ENCODE measurements around the gene ZBTB32.

DNA sequence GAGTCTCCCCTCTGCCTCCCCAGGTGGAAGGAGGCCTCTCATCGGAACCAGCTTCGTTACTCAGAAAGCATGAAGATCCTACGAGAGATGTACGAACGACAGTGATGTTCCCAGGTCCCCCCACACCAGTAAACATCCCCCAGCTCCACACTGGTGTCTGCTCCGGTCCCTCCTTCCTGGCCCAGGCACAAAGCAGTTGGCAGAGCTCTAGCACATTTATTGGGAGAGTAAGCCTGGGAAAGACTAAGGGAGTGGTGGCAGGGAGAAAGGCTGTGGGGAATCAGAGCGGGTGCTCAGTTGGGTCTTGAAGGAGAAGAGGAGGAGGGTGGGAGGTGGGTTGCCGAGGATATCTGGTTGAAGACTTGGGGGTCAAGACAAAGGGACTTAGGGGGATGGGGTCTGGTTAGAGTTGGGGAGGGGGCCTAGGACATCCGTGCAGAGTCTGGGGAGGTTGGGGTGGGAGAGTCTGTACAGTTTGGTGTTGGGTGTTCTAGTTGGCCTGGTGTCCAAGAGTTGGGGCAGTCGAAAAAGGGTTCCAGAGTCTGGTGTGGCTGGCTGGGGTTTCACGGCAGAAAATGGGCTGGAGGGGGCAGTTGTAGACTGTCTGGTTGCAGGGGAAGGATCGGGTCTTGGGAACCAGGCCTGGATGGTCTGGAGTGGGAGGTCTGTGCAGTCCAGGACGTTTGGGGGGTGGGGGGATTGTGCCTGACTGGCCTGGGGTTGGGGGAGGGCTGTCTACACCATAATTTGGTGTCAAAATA lies 50.2 kb downstream of the ZBTB32 start:
- TF ChIP-seq, protein P1, sequence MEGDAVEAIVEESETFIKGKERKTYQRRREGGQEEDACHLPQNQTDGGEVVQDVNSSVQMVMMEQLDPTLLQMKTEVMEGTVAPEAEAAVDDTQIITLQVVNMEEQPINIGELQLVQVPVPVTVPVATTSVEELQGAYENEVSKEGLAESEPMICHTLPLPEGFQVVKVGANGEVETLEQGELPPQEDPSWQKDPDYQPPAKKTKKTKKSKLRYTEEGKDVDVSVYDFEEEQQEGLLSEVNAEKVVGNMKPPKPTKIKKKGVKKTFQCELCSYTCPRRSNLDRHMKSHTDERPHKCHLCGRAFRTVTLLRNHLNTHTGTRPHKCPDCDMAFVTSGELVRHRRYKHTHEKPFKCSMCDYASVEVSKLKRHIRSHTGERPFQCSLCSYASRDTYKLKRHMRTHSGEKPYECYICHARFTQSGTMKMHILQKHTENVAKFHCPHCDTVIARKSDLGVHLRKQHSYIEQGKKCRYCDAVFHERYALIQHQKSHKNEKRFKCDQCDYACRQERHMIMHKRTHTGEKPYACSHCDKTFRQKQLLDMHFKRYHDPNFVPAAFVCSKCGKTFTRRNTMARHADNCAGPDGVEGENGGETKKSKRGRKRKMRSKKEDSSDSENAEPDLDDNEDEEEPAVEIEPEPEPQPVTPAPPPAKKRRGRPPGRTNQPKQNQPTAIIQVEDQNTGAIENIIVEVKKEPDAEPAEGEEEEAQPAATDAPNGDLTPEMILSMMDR (IDR thresholded peaks at IDR 0.05; ENCODE audit: low read depth, low read length, poor library complexity, severe bottlenecking): no peak
- TF ChIP-seq EZH2phosphoT487 (IDR thresholded peaks at IDR 0.05; ENCODE audit: borderline replicate concordance, low read length): no peak
